ENCODE results near the gene YEATS2.

Gene YEATS2

DNA sequence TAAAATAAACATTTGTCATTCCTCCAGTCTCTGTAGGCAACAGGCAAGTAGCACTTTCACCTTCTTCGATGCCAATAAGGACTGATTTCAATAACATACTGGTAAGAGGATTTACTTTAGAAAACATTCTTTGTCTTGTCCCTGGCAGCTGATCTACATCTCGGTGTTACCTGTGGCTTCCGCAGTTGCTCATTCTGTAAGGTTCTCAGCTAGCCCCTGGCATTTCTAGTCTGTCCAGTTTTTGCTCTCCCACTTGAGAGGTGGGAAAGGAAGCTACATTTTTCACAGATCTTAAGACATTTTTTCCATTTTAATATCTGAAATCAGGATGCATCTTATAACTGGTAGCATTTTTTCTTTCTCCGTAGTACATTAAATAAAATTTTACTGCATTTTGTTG lies 147.5 kb downstream of the YEATS2 start:
- no peak for DNase-seq

DNA sequence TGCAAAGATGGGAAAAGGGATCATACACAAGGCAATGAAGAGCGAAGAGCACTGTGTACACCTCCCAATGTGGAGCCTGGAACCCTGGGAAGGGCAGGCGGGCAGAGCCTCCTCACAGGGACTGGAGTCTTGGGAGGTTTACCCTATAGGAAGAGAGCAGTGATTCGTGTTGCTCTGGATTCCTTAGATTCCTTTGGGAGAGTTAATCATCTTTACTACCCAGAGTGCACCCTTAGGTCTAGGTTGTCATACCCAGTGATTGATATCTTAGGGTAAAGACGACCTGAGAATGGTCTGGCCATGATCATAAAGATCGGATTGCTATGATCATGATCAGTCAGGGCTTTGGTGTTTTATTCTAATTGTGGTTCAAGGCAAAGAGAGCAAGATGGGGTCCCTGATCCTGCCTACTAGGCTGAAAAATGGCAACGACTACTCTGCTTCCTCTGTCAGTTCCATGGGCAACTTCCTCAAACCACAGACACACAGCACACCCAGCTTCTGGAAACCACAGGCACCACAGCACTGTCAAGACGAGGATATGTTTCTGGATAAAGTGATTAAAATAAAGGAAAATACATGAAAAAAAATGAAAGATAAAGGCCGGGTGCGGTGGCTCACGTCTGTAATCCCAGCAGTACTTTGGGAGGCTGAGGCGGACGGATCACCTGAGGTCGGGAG lies 148.2 kb downstream of the YEATS2 start:
- DNase-seq: no peak

DNA sequence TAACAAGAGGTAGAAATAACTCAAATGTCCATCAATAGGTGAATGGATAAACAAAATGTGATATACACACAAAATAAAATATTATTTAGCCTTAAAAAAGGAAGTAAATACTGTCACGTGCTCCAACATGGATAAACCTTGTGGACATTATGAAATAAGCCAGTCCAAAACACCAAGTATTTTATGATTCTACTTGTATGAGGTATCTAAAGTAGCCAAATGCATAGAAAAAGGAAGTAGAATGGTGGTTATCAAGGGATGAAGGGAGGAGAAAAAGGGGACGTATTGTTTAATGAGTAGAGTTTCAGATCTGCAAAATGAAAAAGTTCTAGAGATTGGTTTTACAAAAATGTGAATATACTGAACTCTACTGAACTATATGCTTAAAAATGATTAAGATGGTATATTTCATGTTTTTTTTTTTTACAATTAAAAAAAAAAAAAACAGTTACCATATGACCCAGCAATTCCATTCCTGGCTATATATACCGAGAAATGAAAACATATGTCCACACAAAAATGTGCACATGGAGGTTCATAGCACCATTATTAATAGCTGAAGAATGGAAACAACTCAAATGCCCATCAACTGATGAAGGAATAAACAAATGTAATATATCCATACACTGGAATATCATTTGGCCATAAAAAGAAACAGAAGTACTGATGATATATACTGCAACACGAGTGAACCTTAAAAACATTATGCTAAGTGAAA lies 156.9 kb downstream of the YEATS2 start:
- DNase-seq: no peak

DNA sequence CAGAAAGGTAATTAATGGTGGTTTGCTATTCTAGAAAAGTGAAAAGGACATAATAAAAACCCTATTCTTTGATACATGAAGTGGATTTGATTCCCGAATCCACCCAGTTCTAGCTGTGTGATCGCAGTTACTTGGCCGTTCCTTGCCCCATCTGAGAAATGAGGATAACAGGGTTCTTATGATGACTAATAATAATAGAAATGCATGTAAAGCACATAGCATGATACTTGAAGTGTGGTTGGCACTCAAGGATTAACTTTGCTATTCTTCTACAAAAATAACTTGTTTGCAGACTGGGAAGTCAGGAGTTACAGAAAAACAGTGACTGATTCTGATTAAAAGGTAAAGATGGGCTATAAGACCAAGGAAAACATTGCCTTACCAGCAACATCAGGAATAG lies 160.3 kb downstream of the YEATS2 start:
- no peak for DNase-seq
